C1 segment of cervical spinal cord (tissue), 14 donors: ENCODE data around the gene TADA3.

Experiments used
- DNase-seq, 14 donors: peaks; one replicate each; lab custom pipeline; 2025; lab: John Stamatoyannopoulos, UW

Gene TADA3

GRCh38 chr3:9792405-9793160, at the start of gene TADA3, which contains the start of gene ARPC4:
TSS of gene TADA3 (minus strand) at chr3:9792473. CDS start at chr3:9791466, 1,007 bp downstream.
TSS of gene ARPC4 (plus strand) at chr3:9793082. CDS start at chr3:9793122, 40 bp downstream.
- peak; percentile 90 to 98 (median 96) for DNase-seq

GRCh38 chr3:9841015-9841414, 48.7 kb upstream of the TADA3 start:
- DNase-seq = no peak

GRCh38 chr3:9838856-9839255, 46.6 kb upstream of the TADA3 start:
- no peak for DNase-seq

- DNase-seq = no peak
Observed at GRCh38 chr3:9837701-9838582, 45.7 kb upstream of the TADA3 start.

- DNase-seq = no peak
Observed at GRCh38 chr3:9834520-9835380, 42.5 kb upstream of the TADA3 start.

- DNase-seq = no peak
Observed at GRCh38 chr3:9833078-9833477, 40.8 kb upstream of the TADA3 start.

GRCh38 chr3:9831253-9831652, 39.0 kb upstream of the TADA3 start:
- no peak for DNase-seq

GRCh38 chr3:9828801-9829755, 36.8 kb upstream of the TADA3 start:
- DNase-seq = no peak

GRCh38 chr3:9826815-9827573, 34.7 kb upstream of the TADA3 start:
- DNase-seq = no peak

GRCh38 chr3:9825451-9826040, 33.3 kb upstream of the TADA3 start:
- no peak for DNase-seq

- DNase-seq = no peak
Observed at GRCh38 chr3:9820946-9821345, 28.7 kb upstream of the TADA3 start.

GRCh38 chr3:9820543-9820942, 28.3 kb upstream of the TADA3 start:
- no peak for DNase-seq

- no peak for DNase-seq
Observed at GRCh38 chr3:9818666-9819335, 26.5 kb upstream of the TADA3 start.

- DNase-seq = no peak
Observed at GRCh38 chr3:9817436-9817835, 25.2 kb upstream of the TADA3 start.

GRCh38 chr3:9815986-9816385, 23.7 kb upstream of the TADA3 start:
- no peak for DNase-seq

GRCh38 chr3:9812870-9813483, 20.7 kb upstream of the TADA3 start:
- DNase-seq = no peak

- DNase-seq = peak in 2 of 14 donors; percentile 4 to 42
Observed at GRCh38 chr3:9810846-9811245, 18.6 kb upstream of the TADA3 start.

- peak in 2 of 14 donors; percentile 46 to 49 for DNase-seq
Observed at GRCh38 chr3:9810433-9810770, 18.1 kb upstream of the TADA3 start.
